RPMI7951 (cell line): ENCODE measurements around the gene CEMIP2. TPM values are rescaled to one million over a fixed set of nuclear protein-coding genes. Genes with fewer than 3 reads are reported as not detected.

Experiments used
- DNase-seq: peaks from one replicate; pipeline ENCODE4 v3.0.0-alpha.2; 2012; ENCODE audit warnings: low read depth
- total RNA-seq: library from RNA; depleted of rRNA; stranded (reverse); fragments of >200 nt; shearing (Covaris generic); gene quantifications from 2 replicates; pipeline ENCODE4 v1.2.3, GENCODE V29; 2014

CEMIP2 gene
- total RNA-seq, 1 experiment from 2014 or later, result 26.3 TPM

GRCh38 chr9:71774920-71775319 is 6.6 kb upstream of the CEMIP2 start:
- no peak for DNase-seq

- DNase-seq, result no peak
Observed at GRCh38 chr9:71772726-71773125, 4.4 kb upstream of the CEMIP2 start.

DNA sequence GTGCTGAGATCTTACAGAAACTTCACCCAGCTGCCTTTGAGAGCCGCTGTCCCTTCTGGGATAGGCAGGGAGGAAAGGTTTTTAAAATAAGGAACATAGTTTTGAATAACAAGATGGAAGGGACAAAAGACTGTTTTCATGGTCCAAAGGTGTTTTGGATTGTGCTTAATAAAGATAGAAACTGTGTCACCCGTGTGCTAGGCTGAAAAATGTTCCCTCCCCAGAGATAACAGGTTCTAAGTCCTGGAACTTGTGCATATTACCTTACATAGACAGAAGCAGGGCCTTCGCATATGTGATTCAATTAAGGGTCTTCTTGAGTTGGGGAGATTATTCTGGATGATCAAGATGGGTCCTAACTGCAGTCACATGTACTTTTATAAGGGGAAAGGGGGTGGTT is 1.9 kb upstream of the CEMIP2 start:
- no peak for DNase-seq

GRCh38 chr9:71769175-71770161 is 1.2 kb upstream of the CEMIP2 start:
- DNase-seq, result peak; percentile 63

- no peak for DNase-seq
Observed at GRCh38 chr9:71767776-71768321, 464 bp downstream of the CEMIP2 start.

GRCh38 chr9:71767163-71767775 is 1.0 kb downstream of the CEMIP2 start:
- DNase-seq, result no peak

DNA sequence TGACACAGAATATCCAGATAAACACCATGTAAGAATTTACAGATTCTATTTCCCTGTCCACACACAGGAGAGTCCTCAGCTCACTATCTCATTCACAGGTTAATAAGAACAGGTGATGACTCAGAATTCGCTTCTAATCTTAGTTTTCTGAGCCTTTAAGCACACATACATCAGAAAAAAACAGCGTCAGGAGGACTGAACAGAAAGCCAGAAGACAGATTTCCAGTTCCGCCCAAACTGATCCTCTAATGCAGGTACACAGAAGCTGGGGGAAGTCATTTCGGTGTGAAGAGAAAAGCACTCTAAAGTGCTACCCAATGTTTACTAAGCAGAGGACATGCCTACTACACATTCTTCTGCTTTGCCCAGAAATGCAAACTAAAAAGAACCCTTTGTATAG is 1.6 kb downstream of the CEMIP2 start:
- DNase-seq, result no peak

- no peak for DNase-seq
Observed at GRCh38 chr9:71765693-71766092, 2.6 kb downstream of the CEMIP2 start.

- DNase-seq, result no peak
Observed at GRCh38 chr9:71764891-71765290, 3.4 kb downstream of the CEMIP2 start.

- DNase-seq, result no peak
Observed at GRCh38 chr9:71764463-71764862, 3.9 kb downstream of the CEMIP2 start.

GRCh38 chr9:71763832-71764231 is 4.5 kb downstream of the CEMIP2 start:
- no peak for DNase-seq

DNA sequence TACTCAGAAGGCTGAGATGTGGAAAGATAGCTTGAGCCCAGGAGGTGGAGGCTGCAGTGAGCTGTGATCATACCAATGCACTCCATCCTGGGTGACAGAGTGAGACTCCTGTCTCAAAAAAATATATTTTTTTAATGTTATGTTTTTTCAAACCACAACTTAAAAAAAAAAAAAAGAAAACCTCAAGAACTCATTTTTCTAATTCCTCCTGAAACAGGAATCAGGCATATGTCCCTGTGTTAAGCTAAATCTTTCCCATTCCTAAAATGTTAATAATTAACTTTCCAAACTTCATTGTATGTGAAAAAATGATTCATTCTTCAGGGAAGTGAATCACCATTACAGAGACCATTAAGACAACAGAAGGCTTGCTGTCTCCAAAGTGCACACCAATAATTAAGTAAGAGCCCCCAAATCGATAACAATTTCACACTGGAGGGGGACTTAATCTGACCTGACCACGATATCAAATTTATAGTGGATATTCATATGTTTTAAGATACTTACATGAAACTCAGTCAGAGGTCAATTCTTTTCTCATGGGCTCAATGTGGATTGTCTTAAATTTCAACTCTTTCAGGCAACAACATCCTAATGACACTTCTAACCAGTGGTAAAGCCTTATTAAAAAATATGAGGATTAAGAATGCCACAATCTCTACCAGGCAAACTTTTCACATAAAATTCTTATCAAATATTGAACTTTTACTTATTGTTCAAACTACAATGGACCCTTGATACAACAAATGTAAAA is 5.2 kb downstream of the CEMIP2 start:
- peak; percentile 52 for DNase-seq

DNA sequence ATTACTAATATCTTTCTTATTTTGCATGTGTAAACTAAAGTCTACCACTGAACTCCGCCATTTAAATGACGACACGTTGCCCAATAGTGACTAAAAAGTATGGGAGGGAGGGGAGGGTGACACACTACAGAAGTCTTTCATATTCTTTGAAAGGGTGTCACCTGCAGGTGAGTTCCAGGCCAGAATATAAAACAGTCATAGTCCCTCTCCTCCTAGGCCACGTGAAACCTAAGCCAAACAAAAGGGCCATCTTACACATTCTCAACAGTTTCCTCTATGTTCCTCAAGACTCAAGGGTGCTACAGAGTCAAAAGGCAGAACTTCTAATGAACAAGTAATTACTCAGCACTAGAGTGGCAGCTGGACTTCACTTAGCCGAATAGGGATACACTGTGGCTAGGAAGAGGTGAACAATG is 6.4 kb downstream of the CEMIP2 start:
- DNase-seq, result no peak

DNA sequence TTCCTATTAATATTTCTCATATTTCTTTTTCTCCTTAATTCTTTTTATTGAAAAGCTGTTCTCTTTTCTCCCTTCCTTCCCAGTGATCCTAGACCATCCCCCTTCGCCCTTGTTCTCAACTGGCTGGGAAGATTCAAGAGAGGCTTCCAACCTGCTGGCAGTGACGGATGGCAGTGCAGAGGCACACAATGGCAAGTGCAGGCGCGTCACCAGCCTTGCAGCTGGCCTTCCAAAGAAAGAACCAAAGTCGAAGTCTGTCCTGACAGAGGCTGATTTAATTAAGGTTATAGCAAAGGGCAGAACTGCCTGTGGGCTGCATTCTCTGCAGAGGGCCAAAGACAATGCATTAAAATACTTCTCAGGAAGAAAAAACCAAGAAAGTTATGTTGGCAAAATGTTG is 7.4 kb downstream of the CEMIP2 start:
- no peak for DNase-seq

- peak; percentile 44 for DNase-seq
Observed at GRCh38 chr9:71758785-71759184, 9.5 kb downstream of the CEMIP2 start.

GRCh38 chr9:71758277-71758676 is 10.0 kb downstream of the CEMIP2 start:
- DNase-seq, result no peak

- DNase-seq, result no peak
Observed at GRCh38 chr9:71756753-71757152, 11.6 kb downstream of the CEMIP2 start.

GRCh38 chr9:71755869-71756268 is 12.4 kb downstream of the CEMIP2 start:
- DNase-seq, result no peak

DNA sequence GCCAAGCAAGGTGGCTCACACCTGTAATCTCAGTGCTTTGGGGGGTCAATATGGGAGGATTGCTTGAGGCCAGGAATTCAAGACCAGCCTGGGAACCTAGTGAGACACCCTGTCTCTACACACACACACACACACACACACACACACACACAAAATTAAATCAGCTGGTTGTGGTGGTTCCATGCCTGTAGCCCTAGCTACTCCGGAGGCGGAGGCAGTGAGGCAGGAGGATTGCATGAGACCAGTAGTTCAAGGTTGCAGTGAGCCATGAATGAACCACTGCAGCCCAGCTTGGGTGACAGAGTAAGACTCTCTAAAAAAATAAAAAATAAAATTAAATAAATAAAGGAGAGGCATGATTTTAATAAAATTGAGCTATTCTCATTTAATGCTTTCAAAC is 13.1 kb downstream of the CEMIP2 start:
- no peak for DNase-seq

- DNase-seq, result no peak
Observed at GRCh38 chr9:71754151-71754550, 14.2 kb downstream of the CEMIP2 start.

DNA sequence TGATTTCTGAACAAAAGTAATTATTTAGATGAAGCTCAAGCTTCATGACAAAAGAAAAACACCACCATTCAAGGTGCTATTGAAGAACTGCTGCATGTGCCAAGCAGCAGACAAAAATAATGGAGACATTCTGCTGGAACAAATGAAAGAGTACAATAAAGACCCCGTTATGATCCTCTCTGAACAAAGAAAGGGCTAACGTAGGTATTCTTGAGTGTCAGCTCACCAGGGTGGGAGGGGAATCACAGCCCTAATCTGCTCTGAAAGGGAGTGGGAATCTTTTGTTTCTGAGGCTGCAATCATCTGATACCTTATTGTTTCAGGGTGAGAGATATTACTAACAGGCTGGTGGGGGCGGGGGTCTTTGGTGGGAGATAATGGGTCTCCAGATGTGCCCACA is 15.4 kb downstream of the CEMIP2 start:
- DNase-seq, result no peak

- DNase-seq, result no peak
Observed at GRCh38 chr9:71752352-71752751, 16.0 kb downstream of the CEMIP2 start.
